Smooth muscle cell (in vitro differentiated cells): ENCODE data around the gene AMER2. TPM values are rescaled to one million over a fixed set of nuclear protein-coding genes. Genes with fewer than 3 reads are reported as not detected.

ENCODE experiments used
- DNase-seq: peaks from one replicate; lab custom pipeline; 2025; ENCODE audit not compliant: unreplicated experiment; lab: John Stamatoyannopoulos, UW
- H2AFZ ChIP-seq: fragments of 200-600 bp; sonication (generic); 2 replicates; pipeline ENCODE4 v1.6.0; 2016; ENCODE audit warnings: antibody characterized with exemption, low read depth, mild to moderate bottlenecking
- H3F3A ChIP-seq: fragments of 200-600 bp; sonication (generic); 2 replicates; pipeline ENCODE4 v1.6.0; 2017; ENCODE audit warnings: antibody characterized with exemption, low read depth
- H3K27ac ChIP-seq: fragments of 200-600 bp; sonication (generic); 2 replicates; pipeline ENCODE4 v1.5.1; 2016; ENCODE audit warnings: low read depth, mild to moderate bottlenecking
- H3K27me3 ChIP-seq: fragments of 200-600 bp; sonication (generic); 2 replicates; pipeline ENCODE4 v1.6.1; 2016; ENCODE audit warnings: low read depth, mild to moderate bottlenecking
- H3K36me3 ChIP-seq: fragments of 200-600 bp; sonication (generic); 2 replicates; pipeline ENCODE4 v1.5.1; 2016; ENCODE audit warnings: low read depth
- H3K4me1 ChIP-seq: fragments of 200-600 bp; sonication (generic); 2 replicates; pipeline ENCODE4 v1.5.1; 2016; ENCODE audit warnings: low read depth
- H3K4me2 ChIP-seq: fragments of 200-600 bp; sonication (generic); 2 replicates; pipeline ENCODE4 v1.6.0; 2016; ENCODE audit warnings: mild to moderate bottlenecking
- H3K4me3 ChIP-seq: fragments of 200-600 bp; sonication (generic); 2 replicates; pipeline ENCODE4 v1.5.1; 2016; ENCODE audit warnings: mild to moderate bottlenecking
- H3K79me2 ChIP-seq: fragments of 200-600 bp; sonication (generic); 2 replicates; pipeline ENCODE4 v1.6.0; 2016; ENCODE audit warnings: low read depth, mild to moderate bottlenecking
- H3K9ac ChIP-seq: fragments of 200-600 bp; sonication (generic); 2 replicates; pipeline ENCODE4 v1.6.0; 2016; ENCODE audit warnings: low read depth
- H3K9me3 ChIP-seq: fragments of 200-600 bp; sonication (generic); replicated peaks from 2 replicates; pipeline ENCODE4 v1.5.1; 2016; ENCODE audit warnings: low read depth
- H4K20me1 ChIP-seq: fragments of 200-600 bp; sonication (generic); 2 replicates; pipeline ENCODE4 v1.6.0; 2016; ENCODE audit warnings: low read depth
- WGBS: methylation state at CpG from one replicate; pipeline ENCODE4 v1.1.7; 2016; ENCODE audit warnings: low lambda C conversion rate; 5-methylcytosine and 5-hydroxymethylcytosine counted together
- polyA plus RNA-seq: library from polyadenylated mRNA; unstranded; fragments of >200 nt; fragmentation: Nextera tagmentation; extraction: Ambion mirVana; gene quantifications from 2 replicates; pipeline ENCODE4 v1.2.1, GENCODE V29; 2016
- small RNA-seq: library from RNA; depleted of rRNA; stranded (forward); fragments of <200 nt; gene quantifications from one replicate; pipeline ENCODE3, GENCODE V24; 2014
- total RNA-seq: library from RNA; depleted of rRNA; stranded (reverse); fragments of >200 nt; gene quantifications from 2 replicates; pipeline ENCODE4 v1.2.3, GENCODE V29; 2014
- TF ChIP-seq, protein P1 (sequence below): fragments of 200-600 bp; sonication (generic); IDR thresholded peaks from 2 replicates; pipeline ENCODE4 v1.5.1; 2017; ENCODE audit warnings: borderline replicate concordance, mild to moderate bottlenecking, antibody characterized with exemption; ENCODE audit not compliant: insufficient read depth, poor library complexity, severe bottlenecking

Gene AMER2
- total and polyA plus RNA-seq, 2 experiments from 2014 or later, result 0.09 TPM; not detected in 1

DNA sequence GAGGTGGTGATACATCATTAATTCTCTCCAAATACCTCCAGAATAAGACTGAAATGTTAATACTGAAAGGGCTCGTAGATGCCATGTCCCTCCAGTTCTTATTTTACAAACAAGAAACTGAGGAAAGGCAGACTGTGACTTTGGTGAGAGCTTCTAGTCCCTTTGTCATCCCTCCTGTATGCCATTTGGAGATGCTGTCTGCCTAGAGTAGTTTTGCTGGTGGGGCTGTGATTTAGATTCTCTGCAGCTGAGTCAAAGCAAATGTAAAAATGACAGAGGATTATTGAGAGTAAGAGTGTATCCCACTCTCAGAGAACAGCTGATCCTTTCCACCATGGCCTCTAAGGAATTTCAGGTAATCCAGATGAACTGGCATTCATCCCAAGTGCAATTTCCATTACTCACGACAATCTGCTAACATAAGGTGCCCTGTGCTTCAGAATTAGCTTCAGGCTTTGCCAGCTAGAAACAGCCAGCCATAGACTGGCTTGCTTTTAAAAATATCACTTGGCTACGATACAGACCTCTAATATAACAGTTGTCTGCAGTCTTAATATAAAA is 59.3 kb downstream of the AMER2 start:
- no peak overlapping the region for H3K4me2 ChIP-seq
- no peaks in the 10 kb centered on the region for H3K79me2 ChIP-seq
- DNase-seq, result no peak
- no peaks in the 10 kb centered on the region for H3K4me1 ChIP-seq
- H3K9ac ChIP-seq, result no peak overlapping the region
- H3K4me3 ChIP-seq, result no peak overlapping the region
- TF ChIP-seq, protein P1, sequence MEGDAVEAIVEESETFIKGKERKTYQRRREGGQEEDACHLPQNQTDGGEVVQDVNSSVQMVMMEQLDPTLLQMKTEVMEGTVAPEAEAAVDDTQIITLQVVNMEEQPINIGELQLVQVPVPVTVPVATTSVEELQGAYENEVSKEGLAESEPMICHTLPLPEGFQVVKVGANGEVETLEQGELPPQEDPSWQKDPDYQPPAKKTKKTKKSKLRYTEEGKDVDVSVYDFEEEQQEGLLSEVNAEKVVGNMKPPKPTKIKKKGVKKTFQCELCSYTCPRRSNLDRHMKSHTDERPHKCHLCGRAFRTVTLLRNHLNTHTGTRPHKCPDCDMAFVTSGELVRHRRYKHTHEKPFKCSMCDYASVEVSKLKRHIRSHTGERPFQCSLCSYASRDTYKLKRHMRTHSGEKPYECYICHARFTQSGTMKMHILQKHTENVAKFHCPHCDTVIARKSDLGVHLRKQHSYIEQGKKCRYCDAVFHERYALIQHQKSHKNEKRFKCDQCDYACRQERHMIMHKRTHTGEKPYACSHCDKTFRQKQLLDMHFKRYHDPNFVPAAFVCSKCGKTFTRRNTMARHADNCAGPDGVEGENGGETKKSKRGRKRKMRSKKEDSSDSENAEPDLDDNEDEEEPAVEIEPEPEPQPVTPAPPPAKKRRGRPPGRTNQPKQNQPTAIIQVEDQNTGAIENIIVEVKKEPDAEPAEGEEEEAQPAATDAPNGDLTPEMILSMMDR, result no peak
- no peak overlapping the region for H2AFZ ChIP-seq
- no peaks in the 10 kb centered on the region for H3K36me3 ChIP-seq
- no peaks in the 10 kb centered on the region for H3K9me3 ChIP-seq
- H3K27me3 ChIP-seq, result no peaks in the 10 kb centered on the region
- no peaks in the 10 kb centered on the region for H4K20me1 ChIP-seq
- H3F3A ChIP-seq, result no peaks in the 10 kb centered on the region
- WGBS, result 76% methylated on average over 3 of the region's 3 CpGs
- H3K27ac ChIP-seq, result no peak overlapping the region

Small RNA genes lying within 50 kb of the gene (small RNA-seq; reads per million reads assigned to genes)
- gene AL359757.1 (not detected), gene AL359757.2 (not detected)

Other genes with a start within 250 kb of the AMER2 start
- gene PABPC3, start 76.2 kb downstream of the AMER2 start, total RNA-seq, result 0.04 TPM in 1 of 2 replicates, not detected in the other
- gene PABPC3, start 76.2 kb downstream of the AMER2 start, polyA plus RNA-seq, result 0.05 and 0.12 TPM in 2 replicates
- gene MTMR6, start 115.2 kb upstream of the AMER2 start, total RNA-seq, result 34.7 and 35.4 TPM in 2 replicates
- 15.1 and 17.2 TPM in 2 replicates for gene MTMR6, start 115.2 kb upstream of the AMER2 start, polyA plus RNA-seq
- 83.0 and 92.5 TPM in 2 replicates for gene NUP58, start 129.3 kb upstream of the AMER2 start, total RNA-seq
- 20.3 and 23.2 TPM in 2 replicates for gene NUP58, start 129.3 kb upstream of the AMER2 start, polyA plus RNA-seq
- under 0.01 and 0.04 TPM in 2 replicates for gene ATP8A2, start 199.7 kb upstream of the AMER2 start, total RNA-seq
- gene ATP8A2, start 199.7 kb upstream of the AMER2 start, polyA plus RNA-seq, result 0.06 TPM in 1 of 2 replicates, not detected in the other